NCI-H187 (cell line): ENCODE measurements around the gene SLC22A1.
"Not testable (repeated sequence)": the region's sequence is repeated elsewhere in the genome, so short reads cannot be mapped to it uniquely, and the experiment has no call there.

Source experiments
- DNase-seq, 2 experiments: peaks; one replicate each; lab custom pipeline; 2025; lab: John Stamatoyannopoulos, UW

The SLC22A1 gene

DNA sequence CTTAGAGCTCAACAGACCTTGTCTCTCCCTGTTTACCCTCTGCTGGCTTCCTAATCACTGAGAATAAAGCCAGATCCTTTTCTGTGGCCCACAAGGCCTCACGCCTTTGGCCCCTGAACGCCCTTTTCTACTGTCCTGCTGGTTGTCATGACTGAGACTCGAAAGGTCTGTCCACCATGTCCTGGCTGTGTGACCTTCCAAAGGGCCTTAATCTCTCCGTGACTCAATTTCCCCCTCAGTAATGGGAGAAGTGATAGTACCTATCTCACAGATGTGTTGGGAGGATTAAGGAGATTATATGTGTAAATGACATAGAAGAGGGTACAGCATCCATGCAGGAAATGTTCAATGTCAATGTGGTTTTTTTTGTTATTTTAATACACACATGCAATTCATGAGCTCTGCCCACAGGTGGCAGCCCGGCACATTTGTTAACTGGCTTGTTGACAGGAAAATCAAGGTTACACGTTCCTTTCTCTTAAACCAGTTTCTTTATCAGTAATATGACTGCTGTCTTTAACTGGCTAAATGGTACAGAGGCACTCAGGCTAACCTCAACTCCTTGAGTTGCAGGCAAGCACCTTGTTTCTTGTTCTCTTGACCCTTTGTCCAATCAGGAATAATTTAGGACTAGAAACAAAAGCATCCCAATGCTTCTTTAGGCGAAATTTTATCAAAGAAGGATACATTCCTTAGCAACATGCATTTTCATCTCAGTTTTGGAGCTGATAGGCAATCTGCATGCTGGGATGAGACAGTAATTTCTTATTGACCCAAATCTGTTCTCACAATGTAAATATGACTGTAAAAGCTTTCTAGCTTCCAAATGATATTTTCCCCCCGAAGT lies 16.6 kb downstream of the SLC22A1 start:
- peak; percentile 11 to 14 for DNase-seq

DNA sequence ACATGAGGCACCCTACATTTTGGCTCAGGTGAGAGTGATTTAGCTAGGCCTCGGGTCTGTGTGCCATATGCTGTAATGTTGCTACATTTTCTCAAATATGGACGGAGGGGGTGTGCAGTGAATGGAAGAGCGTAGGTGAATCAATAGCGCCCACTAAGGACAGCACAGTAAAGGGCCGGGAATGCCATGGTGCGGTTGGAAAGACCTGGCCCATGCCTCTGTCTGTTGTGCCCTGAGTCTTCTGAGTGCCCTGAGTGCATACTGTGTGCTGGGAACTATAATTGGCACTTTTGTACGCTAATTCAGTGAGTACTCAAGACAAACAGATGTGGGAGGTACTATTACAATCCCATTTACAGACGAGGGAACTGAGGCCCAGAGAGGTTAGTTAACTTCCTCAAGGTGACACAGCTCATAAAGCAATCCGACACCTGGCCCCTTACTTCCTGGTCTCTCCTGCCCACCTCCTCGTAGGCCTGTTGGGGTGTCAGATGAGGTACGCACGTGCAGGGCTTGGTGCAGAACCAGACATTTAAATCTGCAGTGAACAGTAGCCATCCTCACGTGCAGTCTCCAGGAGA lies 17.3 kb downstream of the SLC22A1 start:
- no peak for DNase-seq

DNA sequence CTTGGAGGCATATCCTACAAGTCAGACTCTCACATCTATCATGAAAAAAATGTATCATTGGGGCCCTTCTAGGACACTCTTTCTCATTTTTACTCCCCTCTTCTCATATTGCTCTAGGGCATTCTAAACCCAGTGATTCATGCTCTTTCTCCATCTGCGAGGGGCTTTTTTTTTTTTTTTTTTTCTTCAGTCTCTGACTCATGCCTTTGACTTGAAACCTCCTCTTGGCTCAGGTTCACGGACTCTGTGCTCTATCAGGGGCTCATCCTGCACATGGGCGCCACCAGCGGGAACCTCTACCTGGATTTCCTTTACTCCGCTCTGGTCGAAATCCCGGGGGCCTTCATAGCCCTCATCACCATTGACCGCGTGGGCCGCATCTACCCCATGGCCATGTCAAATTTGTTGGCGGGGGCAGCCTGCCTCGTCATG lies 17.8 kb downstream of the SLC22A1 start:
- DNase-seq, result no peak

DNA sequence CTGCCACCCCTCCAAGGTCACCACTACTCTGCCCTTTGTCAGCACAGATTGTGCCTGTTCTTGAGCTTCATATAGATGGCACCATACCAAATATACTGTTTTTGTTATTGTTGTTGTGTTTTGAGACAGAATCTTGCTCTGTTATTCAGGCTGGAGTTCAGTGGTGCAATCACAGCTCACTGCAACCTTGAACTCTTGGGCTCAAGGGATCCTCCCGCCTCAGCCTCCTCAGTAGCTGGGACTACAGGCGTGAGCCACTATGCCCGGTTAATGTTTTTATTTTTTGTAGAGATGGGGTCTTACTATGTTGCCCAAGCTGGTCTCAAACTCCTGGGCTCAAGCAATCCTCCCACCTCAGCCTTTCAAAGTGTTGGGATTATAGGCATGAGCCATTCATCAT lies 18.9 kb downstream of the SLC22A1 start:
- DNase-seq, result not testable (repeated sequence)

DNA sequence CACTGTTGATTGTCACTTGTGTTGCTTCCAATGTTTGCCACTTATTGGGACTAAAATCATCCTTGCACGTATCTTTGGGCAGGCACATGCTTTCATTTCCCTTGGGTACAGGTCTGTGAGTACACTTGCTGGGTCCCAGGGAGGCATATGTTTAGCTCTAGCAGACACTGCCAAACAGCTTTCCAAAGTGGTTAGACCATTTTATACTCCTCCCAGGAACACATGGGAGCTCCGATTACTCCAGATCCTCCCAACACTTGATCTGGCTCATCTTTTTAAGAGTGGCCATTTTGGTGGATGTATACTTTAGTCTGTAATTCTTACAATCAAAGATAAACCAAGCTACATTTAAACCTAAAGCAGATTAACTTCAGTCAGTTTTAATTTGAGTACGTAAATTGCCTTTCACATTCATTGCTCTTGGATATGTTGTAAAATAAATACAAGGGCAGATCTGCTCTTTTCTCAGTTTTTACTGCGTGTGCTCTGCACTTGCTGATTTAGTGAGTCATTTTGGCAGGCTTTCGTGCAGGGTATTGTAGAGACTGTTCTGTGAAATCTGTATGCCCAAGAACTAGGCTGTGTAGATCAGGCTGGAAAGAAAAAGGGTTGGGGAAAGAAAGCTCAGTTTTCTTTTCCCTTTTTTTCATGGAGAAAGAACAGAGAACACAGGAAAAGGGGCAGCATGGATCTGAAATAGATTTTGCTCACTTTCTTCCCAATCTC lies 19.5 kb downstream of the SLC22A1 start:
- no peak for DNase-seq

DNA sequence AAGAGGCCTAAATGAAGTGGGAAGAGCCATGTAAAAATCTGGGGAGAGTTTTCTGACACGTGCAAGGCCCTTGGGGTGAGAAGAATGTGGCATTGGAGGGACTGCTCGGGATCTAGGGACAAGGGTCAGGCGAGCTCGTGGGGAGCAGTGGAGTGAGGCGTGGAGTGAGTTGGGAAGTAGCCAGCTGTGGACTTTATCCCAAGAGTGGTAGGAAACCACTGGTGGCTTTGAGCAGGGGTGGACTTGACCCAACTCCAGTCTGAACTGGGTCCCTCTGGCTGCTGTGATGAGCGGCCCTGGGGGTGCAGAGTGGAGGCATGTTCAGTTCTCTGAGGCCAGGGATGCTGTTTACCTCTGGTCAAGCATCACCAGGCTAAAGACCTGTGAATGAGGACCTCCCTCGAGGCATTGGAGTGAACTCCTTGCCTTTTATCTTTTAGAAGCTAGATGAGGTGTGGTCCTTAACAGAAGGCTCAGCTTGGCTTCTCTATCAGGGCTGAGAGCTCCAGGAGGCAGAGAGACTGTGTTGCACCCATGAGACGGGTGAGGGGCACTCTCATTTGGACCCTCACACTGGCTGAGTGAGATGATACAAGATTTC lies 20.6 kb downstream of the SLC22A1 start:
- DNase-seq, result no peak

DNA sequence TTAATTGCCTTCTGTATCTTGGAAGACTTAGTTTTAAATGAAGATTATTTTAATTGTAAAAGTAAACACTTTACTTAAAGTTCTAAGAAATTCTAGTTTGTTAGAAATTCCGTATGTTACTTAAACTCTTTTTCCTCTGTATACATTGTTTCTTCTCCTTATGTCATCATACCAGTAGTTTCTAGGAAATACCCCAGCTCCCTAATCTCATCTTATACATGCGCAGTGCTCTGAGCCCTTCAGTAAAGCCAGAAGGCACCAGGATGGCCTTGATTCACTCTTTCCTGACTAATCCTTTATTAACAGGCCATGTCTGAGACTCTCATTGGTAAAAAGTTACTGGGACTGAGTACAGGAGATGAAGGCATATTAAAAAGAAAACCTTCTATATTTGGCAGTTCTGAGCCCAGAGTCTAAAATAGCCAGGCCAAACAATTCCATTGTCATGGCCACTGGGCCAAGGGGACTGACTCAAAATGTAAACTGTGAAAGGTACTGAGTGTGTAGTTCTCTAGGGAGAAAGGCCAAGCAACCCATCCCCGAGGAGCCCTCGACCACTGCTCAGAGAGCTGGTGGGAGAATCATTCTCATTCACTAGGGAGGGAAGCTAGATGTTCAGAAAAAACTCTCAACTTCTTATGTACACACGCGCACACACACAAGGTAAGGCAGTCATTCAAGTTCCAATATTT lies 25.0 kb downstream of the SLC22A1 start:
- DNase-seq, result no peak

DNA sequence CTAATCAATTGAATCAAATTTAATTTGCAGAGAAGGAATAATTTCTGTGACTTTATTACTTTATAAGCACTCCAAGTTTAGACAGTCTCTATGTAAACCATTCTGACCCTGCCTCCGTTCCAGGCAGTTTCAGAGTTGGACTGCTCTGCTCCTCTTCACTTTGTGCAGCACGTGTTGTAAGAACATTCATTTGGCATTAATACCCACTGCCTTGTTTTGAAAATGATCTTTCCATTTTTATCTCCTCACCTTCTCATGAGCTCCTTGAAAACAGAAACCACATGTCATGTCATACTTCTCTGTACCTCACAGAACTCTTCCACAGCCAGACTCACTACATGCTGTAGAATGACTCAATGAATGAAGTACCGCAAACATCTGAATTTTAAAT lies 25.5 kb downstream of the SLC22A1 start:
- no peak for DNase-seq

DNA sequence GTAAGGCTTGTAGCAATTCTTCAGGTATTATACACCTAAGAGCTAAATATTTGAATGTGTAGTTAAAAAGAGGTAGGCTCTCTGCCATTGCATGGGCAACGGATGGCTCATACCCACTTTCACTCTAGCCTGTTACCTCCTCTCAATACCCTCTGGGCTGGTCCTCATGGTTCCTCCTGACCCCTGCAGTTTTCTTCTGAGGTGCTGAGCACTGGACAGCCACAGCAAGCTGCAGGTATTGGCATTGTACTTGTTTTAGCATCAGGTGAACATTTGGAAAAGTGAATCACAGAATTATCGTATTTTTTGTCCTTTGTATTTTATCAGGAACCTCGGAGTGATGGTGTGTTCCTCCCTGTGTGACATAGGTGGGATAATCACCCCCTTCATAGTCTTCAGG lies 32.9 kb downstream of the SLC22A1 start:
- DNase-seq, result no peak

DNA sequence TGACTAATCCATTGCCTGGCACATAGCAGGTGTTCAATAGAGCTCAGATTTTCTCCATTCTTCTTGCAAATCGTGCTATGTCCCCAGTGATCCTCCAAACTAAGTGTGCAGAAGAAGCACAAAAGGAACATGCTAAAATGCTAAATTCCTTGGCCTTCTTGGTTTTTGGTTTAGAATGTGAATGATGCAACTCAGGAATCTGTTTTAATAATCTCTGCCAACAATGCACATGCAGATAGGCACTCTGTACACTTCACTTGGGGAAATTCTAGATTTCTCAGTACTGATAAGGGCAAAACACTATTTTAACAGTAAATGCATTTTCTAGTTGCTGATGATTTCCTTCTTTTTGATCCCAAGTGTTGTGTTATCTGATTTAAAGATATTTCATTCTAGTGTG lies 35.2 kb downstream of the SLC22A1 start:
- no peak for DNase-seq

DNA sequence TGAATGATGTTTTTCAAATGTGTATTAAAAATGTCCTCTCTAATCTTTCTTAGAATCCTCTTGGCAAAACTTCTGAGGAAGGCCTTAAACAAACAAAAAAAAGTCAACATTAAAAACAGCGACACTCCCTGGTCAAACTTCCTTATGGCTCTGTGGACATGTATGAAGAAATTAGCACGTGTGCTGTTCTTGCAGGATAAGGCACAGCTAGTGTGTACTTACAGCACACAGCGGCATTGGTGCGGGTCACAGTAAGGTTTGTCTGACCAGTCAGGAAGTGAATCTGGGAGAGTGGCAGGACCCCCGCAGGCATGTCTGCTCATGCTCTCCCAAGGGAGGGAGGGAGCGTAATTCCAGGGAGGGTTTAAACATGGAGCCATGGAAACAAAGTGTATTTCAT lies 38.8 kb downstream of the SLC22A1 start:
- DNase-seq, result no peak

DNA sequence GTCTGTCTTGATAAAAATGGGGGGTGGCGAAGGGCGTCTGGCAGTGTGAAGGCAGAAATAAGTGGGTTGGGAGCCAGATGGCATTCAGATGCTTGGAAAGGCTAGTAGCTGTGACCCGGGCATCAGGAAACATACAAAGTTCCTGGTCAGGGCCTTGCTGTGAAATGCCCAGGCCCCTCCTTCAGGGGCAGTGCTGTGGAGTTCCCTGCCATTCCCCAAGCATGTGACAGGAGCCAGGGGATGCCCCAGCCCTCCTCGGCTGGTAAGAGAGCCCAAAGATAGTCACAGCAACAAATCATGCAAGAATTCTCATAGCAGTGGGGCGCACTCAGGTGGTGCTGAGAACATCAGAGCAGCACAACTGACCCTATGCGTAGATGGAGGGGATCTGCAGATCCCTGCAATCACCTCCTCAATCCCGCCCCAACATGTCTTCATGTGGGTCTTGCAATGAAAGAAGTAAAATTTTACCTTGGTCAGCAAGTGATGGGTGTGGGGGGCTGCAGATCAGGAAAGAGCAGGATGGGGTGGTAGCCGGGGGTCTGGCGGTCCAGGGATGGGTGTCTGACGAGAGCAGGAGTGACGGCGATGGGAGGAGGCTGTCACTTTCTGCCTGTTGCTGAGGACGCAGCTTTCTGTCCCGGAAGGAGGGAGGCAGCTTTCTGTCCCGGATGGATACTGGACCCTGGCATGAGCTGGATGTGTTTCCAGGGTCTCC lies 39.5 kb downstream of the SLC22A1 start:
- DNase-seq, result no peak

DNA sequence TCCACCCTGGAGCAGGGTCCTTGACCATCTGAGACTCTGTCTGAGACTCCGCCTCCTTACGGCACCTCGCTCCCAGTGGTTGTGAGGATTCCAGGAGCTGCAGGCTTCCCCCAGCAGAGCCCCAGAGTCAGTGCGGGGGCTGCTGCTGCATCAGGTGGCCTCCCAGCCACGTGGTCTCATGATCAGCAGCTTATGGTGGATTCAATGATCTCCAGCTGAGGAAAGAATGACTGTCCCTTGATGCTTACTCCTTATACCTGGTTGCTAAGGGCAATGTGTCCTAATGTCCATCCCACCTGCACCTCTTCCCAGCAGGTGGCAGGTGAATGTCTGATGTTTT lies 40.0 kb downstream of the SLC22A1 start:
- DNase-seq, result no peak

DNA sequence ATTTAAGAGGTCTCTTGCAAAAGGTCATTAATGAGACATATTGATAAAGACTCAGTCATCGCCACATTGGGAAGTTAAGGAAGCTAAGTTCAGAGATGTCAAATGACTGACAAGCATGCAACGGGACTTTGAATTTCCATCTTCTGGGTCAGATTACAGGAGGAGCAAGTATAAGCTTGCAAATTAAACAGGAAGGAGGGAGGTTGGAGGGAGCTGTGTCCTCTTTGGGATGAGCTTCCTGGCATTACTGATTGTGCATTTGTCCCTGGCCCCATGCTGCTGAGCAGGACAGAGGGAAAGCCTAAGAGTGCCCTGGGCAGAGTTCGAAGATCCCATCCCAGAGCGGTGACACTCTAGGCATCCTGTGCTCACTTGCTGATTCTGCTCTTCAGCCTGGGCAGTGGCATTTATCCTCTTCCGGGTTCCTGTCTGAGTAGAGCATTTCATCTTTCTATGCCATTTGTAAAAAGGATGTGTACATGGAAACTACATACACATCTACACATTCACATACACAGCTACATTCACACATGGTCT lies 40.5 kb downstream of the SLC22A1 start:
- DNase-seq, result no peak

DNA sequence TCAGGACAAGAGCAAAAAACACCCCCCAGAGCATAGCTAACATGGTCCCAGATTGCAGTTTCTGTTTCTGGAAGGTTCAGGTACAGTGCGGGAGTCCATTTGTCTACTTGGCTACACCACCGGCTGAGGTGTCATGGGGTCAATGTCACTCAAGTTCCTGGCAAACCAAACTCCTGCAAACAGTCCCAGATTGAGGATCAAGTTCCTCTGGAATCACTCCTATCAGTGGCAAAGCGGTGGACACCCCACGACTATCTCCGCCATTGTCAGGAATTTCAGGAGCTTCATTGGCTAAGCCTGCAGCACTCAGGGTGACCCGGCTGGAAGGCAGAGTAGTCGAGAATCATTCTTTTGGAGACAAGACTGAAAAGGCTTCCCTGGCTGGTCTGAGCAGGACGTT lies 41.8 kb downstream of the SLC22A1 start:
- no peak for DNase-seq

DNA sequence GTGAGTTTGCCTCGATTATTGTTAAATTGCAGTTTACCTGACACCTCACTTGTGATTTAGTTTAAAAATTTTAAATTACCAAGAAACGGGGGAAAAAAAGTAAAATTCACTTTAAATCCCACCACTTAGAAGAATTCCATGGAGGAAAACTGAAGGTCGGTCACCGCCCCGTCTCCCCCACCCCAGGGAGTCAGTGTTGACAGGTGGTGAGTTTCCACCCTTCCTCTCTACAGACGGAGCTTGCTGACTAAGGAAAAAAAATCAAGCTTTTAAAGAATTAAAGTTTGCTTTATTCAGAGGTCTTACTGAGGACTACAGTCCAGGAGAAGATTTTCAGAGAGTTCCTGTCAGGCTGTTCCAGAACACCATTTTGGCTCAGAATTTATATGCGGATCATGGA lies 42.3 kb downstream of the SLC22A1 start:
- no peak for DNase-seq

DNA sequence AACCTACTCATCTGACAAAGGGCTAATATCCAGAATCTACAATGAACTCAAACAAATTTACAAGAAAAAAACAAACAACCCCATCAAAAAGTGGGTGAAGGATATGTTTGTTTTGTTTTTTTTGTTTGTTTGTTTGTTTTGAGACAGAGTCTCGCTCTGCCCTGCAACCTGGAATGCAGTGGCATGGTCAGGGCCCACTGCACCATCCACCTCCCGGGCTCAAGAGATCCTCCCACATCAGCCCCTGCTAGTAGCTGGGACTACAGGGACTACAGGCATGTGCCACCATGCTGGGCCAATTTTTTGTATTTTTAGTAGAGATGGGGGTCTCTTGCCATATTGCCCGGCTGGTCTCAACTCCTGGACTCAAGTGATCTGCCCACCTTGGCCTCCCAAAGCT lies 44.3 kb downstream of the SLC22A1 start:
- not testable (repeated sequence) for DNase-seq

DNA sequence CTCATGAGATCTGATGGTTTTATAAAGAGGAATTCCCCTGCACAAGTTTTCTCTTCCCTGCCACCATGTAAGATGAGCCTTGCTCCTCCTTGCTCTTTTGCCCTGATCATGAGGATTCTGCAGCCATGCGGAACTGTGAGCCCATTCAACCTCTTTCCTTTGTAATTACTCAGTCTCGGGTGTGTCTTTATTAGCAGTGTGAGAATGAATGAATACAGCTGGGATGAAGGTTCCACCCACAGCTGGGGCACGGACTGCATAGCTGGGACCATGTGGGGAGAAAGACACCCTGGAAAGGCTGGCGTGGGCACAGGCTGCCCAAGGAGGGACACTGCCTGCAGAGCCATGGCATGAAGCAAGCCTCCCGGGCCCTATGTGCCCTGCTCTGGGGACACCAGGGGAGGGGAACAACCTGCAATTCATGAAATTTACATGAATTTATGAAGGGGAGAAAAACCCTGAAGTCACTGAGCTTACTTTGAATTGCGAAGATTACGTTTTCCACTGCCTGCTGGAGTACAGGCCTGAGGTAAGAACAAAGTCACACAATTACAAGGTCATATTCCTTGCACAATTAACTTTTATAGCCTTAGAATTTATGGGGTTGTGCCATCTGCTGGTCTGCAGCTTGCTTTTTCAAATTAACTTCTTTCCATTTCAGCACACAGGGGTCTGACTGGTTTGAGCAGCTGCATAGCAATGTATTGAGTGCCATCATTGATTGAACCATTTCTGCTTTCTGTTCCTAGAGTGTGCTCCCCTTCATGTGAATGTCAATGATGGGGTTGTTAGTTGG lies 46.2 kb downstream of the SLC22A1 start:
- DNase-seq, result peak in 1 of 2 experiments; percentile 6

DNA sequence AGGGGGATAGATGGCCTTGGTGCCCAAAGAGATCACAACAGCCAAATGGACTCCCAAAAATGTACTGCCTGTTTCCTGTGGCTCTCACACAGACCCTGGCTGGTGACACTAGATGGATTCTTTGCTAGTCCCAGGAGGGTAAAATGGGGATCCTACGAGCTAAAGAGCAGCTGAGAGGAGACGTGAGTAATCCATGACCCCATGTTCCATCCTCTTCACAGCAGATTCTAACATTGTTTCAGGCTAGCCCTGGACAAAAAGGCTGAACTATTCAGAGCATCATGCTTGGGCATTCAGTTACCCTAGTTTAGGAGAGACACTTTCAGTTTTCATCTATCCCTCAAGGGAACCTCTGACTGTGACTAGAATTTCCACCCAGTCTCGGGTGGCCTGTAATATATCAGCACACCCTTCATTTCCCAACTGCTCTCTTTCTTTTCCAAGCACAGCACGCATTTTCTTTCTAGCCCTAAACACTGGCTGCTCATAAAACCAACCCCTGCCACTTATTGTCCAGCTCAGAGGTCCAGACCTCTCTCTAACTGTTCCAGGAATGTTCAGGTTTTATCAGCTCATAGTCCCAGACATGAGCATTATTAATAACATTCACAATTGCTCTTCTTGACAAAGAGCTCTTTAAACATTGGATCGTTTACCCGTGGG lies 48.5 kb downstream of the SLC22A1 start:
- no peak for DNase-seq

DNA sequence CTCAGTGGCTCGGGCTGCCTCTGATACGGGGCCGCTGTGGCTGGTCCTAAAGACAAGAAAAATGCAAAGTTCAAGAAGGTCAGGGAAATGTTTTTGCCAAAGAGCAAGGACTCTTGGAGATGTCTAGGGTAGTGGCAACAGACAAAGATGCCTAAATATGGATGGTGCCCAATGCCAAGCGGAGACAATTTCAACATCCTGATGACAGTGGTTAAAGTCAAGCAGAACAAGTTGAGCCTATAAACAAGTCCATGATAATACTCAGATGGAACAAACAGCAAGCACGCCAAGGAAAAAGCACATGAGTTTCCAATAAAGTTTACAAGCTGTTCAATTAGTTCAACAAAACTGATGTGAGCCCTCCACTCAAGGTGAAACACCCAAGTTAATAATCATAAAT lies 51.1 kb downstream of the SLC22A1 start:
- no peak for DNase-seq
